Immature natural killer cell (primary cell): Measurements from ENCODE around the gene EIF3L. TPM values are rescaled to one million over a fixed set of nuclear protein-coding genes. Genes with fewer than 3 reads are reported as not detected.

Experiments
- DNase-seq, 3 donors: peaks; one replicate each; pipeline ENCODE4 v3.0.0; 2022; ENCODE audit warnings: mixed read lengths in 1 of 3
- H3K27ac Mint-ChIP-seq, 6 donors: one replicate each; pipeline ENCODE4 v1.8.0; 2020; ENCODE audit warnings: mixed read lengths in 6 of 6, mild to moderate bottlenecking in 5 of 6, inconsistent platforms in 4 of 6, moderate library complexity in 3 of 6
- H3K27me3 Mint-ChIP-seq, 3 donors: one replicate each; pipeline ENCODE4 v1.8.0; 2020 to 2021; ENCODE audit warnings: low read depth in 3 of 3, mild to moderate bottlenecking in 3 of 3, mixed read lengths in 3 of 3, moderate library complexity in 3 of 3, inconsistent platforms in 1 of 3
- H3K36me3 Mint-ChIP-seq, 3 donors: one replicate each; pipeline ENCODE4 v1.8.0; 2020; ENCODE audit warnings: mixed read lengths in 3 of 3, inconsistent platforms in 2 of 3, mild to moderate bottlenecking in 2 of 3
- H3K4me1 Mint-ChIP-seq, 2 donors: one replicate each; pipeline ENCODE4 v1.8.0; 2020; ENCODE audit warnings: inconsistent platforms in 2 of 2, mild to moderate bottlenecking in 2 of 2, mixed read lengths in 2 of 2, moderate library complexity in 1 of 2
- H3K4me3 Mint-ChIP-seq, 5 donors: one replicate each; pipeline ENCODE4 v1.8.0; 2020; ENCODE audit warnings: mild to moderate bottlenecking in 5 of 5, mixed read lengths in 5 of 5, inconsistent platforms in 3 of 5, moderate library complexity in 3 of 5
- H3K9me3 Mint-ChIP-seq, 6 donors: one replicate each; pipeline ENCODE4 v1.8.0; 2020; ENCODE audit warnings: mild to moderate bottlenecking in 6 of 6, mixed read lengths in 6 of 6, inconsistent platforms in 4 of 6, moderate library complexity in 3 of 6
- polyA plus RNA-seq, 3 donors: library from polyadenylated mRNA; unstranded; fragments of 300-500 nt; fragmentation: Illumina TruSeq; gene quantifications; one replicate each; pipeline ENCODE4 v1.2.3, GENCODE V29; 2021

Gene EIF3L
- polyA plus RNA-seq, 3 donors from 2014 or later, result 167 to 215 (median 185) TPM

DNA sequence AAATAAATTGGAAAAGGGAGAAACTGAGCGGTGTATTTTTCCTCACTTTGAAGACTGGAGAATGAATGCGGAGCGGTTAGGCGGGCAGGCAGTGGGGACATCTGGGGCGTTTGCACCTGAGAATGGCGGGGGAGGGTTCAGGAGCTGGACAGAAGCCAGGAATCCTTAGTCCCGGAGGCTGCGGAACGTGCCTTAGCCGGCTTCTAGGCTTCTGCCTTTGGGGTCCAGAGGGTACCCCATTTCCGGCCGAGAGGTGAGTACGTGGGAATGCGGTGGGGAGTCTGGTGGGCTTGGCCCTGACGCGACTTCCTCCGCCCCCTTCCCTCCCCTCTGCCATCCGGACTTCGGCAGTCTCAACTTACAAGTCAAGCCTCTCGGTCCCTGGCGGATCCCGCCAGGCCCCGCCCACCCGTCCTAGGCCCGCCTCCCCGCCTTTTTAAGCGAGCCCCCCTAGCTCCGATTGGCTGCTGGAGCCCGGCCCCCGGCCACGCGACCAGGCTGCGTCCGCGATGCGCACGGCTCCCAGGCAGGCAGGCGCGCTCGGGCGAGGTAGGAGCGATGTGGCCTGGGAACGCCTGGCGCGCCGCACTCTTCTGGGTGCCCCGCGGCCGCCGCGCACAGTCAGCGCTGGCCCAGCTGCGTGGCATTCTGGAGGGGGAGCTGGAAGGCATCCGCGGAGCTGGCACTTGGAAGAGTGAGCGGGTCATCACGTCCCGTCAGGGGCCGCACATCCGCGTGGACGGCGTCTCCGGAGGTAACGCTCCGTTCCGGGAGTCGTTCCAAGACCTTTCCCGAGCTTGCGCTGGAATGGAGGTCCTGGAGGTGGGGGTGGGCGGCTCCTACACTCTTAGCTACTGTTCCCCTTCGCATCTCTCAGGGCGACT, 41.6 kb upstream of the EIF3L start, which contains the start of gene GCAT:
TSS of gene GCAT (plus strand) at position 525 of the 884 bp plus-strand sequence. CDS start at position 559, 34 bp downstream.
- DNase-seq, result peak; percentile 76 to 80 (median 80)
- Mint-ChIP-seq H3K27me3 (peaks cover 18 to 52% (median 33%) of the 10 kb centered on the region in 3 donors), H3K9me3 (no peaks in the 10 kb centered on the region), H3K4me1 (peaks cover 33 to 42% of the 10 kb centered on the region in 2 donors), H3K27ac (no peak within 1 kb of the TSS), H3K36me3 (no peaks in the 10 kb centered on the region), H3K4me3 (peak within 1 kb of the TSS; percentile 70 to 80 (median 77))

DNA sequence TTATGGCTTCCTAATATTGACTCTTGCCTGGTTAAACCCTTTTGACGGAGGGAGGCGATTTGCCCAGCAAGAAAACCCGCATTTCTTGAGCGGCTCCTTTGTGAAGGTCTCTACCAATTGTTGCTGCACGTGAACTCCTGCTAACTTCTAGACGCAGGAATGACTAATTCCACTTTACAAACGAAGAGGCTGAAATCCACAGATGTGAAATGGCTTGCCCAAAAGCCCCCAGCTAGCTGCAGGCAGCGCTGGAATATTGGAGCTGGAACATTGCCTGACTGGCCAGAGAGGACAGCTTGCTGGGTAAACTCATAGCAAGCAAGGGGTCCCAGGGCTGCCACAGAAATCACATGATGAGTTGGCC, 40.9 kb upstream of the EIF3L start:
- Mint-ChIP-seq H3K27me3 (peaks cover 14 to 46% (median 31%) of the 10 kb centered on the region in 3 donors), H3K4me3 (peak overlapping the region; percentile 70 to 80 (median 77)), H3K9me3 (no peaks in the 10 kb centered on the region), H3K36me3 (no peaks in the 10 kb centered on the region), H3K27ac (no peak overlapping the region), H3K4me1 (peaks cover 27 to 35% of the 10 kb centered on the region in 2 donors)
- no peak for DNase-seq

DNA sequence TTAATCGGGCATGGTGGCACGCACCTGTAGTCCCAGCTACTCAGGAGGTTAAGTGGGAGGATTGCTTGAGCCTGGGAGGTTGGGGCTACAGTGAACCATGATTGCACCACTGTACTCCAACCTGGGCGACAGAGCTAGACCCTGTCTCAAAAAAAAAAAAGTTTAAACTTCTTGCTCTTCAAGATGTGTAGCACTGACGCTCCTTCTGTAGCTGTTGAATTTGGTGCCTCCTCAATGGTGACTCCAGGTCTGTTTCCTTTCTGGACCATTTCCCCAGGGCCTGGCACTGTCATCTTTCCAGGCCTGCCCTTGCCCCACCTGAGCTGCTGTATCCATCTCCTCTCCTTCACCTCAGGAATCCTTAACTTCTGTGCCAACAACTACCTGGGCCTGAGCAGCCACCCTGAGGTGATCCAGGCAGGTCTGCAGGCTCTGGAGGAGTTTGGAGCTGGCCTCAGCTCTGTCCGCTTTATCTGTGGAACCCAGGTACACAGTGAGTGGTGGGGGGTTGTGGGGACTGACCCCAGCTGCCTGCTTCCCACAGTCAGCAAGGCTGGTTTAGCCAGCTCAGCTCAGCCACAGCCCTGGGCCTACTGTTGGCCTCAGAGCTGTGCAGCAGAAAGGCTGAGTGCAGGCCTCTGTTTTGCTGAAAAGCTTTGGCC, 39.4 kb upstream of the EIF3L start:
- Mint-ChIP-seq H3K36me3 (no peaks in the 10 kb centered on the region), H3K27me3 (peaks cover 11 to 39% (median 26%) of the 10 kb centered on the region in 3 donors), H3K4me3 (peak overlapping the region in 1 of 5 donors; percentile 41), H3K9me3 (no peaks in the 10 kb centered on the region), H3K27ac (no peak overlapping the region), H3K4me1 (peaks cover 24 to 35% of the 10 kb centered on the region in 2 donors)
- DNase-seq, result no peak

DNA sequence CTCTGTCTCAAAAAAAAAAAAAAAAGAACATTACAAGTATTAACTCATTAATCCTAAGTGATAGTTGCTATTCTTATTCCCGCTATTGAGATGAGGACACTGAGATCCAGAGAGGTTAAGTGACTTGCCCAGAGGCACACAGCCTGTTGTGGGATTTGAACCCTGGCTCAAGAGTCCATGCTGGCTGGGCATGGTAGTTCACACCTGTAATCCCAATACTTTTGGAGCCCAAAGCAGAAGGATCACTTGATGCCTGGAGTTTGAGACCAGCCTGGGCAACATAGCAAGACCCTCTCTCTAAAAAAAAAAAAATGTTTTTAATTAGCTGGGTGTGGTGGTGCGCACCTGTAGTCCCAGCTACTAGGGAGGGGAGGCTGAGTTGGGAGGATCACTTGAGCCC, 37.4 kb upstream of the EIF3L start:
- no peak overlapping the region for H3K4me3 Mint-ChIP-seq
- H3K36me3 Mint-ChIP-seq, result no peaks in the 10 kb centered on the region
- H3K9me3 Mint-ChIP-seq, result no peaks in the 10 kb centered on the region
- DNase-seq, result no peak
- peaks cover 15 to 20% of the 10 kb centered on the region in 2 donors for H3K4me1 Mint-ChIP-seq
- H3K27ac Mint-ChIP-seq, result no peak overlapping the region
- peaks cover 5 to 25% (median 9%) of the 10 kb centered on the region in 3 donors for H3K27me3 Mint-ChIP-seq

DNA sequence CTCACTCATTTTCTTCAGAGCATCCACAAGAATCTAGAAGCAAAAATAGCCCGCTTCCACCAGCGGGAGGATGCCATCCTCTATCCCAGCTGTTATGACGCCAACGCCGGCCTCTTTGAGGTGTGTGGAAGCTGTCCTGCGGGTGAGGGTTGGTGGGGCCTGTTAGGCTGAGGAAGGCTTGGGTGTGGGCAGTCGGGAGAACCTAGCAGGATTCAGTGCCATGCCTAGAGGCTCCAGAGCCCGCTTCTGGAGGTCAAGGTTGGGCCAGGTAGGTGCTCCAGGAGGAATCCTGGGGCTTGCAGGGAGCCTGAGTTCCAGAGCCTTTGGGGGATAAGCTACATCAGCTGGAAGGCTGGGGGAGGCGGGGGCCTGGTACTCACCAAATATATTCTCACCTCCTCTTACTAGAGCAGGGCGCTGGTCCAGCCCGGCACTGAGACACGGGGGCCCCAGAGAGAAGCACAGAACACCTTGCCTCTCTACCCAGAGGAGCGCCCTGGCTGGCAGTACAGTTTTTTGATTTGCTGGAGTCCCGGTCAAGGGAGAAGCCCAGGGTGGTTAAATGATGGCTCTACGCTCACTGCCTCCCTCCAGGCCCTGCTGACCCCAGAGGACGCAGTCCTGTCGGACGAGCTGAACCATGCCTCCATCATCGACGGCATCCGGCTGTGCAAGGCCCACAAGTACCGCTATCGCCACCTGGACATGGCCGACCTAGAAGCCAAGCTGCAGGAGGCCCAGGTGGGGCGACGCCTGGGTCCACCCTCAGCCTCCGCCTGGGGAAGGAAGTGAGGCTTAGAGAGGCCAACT, 36.1 kb upstream of the EIF3L start:
- DNase-seq, result no peak
- H3K4me3 Mint-ChIP-seq, result no peak overlapping the region
- H3K27ac Mint-ChIP-seq, result no peak overlapping the region
- H3K4me1 Mint-ChIP-seq, result peaks cover 12 to 19% of the 10 kb centered on the region in 2 donors
- no peaks in the 10 kb centered on the region for H3K36me3 Mint-ChIP-seq
- H3K27me3 Mint-ChIP-seq, result peaks cover 5 to 18% (median 8%) of the 10 kb centered on the region in 3 donors
- no peaks in the 10 kb centered on the region for H3K9me3 Mint-ChIP-seq

DNA sequence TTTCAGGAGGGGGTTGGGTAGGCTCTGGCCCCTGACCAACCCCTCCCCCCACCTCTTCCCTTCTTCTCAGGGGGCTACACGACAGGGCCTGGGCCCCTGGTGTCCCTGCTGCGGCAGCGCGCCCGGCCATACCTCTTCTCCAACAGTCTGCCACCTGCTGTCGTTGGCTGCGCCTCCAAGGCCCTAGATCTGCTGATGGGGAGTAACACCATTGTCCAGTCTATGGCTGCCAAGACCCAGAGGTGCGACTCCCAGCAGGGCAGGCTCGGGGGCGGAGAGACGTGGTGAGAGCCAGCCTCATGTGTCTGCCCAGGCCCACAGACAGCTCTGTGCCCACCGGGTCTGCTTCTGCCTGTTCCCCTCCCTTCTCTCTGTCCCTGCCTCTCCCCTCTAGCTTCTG, 33.6 kb upstream of the EIF3L start:
- Mint-ChIP-seq H3K4me3 (no peak overlapping the region), H3K27me3 (peaks cover 5 to 10% (median 7%) of the 10 kb centered on the region in 3 donors), H3K36me3 (no peaks in the 10 kb centered on the region), H3K27ac (no peak overlapping the region), H3K9me3 (no peaks in the 10 kb centered on the region), H3K4me1 (peaks cover 11 to 16% of the 10 kb centered on the region in 2 donors)
- DNase-seq, result no peak

DNA sequence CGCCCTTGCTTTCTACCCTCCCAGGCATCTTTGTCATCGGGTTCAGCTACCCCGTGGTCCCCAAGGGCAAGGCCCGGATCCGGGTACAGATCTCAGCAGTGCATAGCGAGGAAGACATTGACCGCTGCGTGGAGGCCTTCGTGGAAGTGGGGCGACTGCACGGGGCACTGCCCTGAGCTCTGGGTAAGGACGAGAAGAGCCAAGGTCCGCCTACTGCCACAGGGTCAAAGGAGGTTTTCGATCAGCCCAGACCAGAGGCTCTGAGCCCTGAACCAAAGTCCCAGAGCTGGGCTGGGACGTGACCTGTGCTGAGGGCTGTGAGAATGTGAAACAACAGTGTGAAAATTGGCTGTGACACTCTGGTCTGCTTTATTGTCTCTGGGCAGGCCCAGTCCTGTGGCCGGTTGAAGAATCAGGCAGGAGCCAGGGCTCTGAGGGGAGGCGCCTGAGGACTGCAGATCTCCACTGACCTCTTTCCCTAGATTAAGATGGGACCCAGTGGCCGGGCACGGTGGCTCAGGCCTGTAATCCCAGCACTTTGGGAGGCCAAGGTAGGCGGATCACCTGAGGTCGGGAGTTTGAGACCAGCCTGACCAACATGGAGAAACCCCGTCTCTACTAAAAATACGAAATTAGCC, 32.6 kb upstream of the EIF3L start:
- DNase-seq, result no peak
- no peaks in the 10 kb centered on the region for H3K9me3 Mint-ChIP-seq
- no peak overlapping the region for H3K27ac Mint-ChIP-seq
- H3K36me3 Mint-ChIP-seq, result no peaks in the 10 kb centered on the region
- peak overlapping the region in 1 of 5 donors; percentile 18 for H3K4me3 Mint-ChIP-seq
- peaks cover 5 to 6% (median 5%) of the 10 kb centered on the region in 3 donors for H3K27me3 Mint-ChIP-seq
- H3K4me1 Mint-ChIP-seq, result peaks cover 11 to 16% of the 10 kb centered on the region in 2 donors

DNA sequence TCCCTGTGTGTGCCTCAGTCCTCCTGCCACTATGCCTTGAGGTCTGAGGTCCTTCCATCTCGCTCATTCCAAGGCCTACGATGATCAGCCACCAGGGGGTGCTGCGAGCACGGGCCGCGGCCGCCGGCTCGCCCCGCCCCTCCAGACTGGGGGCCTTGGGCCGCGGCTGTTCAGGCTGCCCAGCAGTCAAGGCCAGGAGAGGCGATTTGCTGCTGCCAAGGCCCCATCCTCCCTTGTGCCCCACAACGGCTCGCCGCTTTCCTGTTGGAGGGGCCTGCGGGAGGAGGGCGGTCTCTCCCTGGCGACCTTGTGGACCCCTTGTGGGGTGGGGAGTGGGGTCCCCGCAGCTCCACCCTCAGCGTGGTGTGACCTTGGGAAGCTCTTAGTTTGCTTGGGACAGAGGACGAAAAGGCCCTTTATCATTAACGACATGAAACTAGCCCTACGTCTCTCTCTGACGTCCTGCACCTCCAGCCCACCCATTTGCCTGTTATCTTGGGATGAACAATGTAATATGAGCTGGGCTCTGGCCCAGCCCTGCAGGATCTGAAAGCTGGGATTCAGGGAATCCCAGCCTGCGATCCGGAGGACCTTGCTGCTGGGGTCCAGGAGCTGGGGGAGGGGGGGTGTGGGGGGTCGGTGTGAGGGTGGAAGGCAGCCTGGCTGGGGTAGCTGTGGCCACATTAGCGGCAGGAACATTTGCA, 31.4 kb upstream of the EIF3L start:
- H3K27me3 Mint-ChIP-seq, result peaks cover 5 to 9% (median 8%) of the 10 kb centered on the region in 3 donors
- H3K27ac Mint-ChIP-seq, result no peak overlapping the region
- H3K36me3 Mint-ChIP-seq, result no peaks in the 10 kb centered on the region
- peaks cover 11 to 16% of the 10 kb centered on the region in 2 donors for H3K4me1 Mint-ChIP-seq
- DNase-seq, result peak; percentile 74 to 80 (median 77)
- no peaks in the 10 kb centered on the region for H3K9me3 Mint-ChIP-seq
- H3K4me3 Mint-ChIP-seq, result peak overlapping the region; percentile 47 to 62 (median 58)

DNA sequence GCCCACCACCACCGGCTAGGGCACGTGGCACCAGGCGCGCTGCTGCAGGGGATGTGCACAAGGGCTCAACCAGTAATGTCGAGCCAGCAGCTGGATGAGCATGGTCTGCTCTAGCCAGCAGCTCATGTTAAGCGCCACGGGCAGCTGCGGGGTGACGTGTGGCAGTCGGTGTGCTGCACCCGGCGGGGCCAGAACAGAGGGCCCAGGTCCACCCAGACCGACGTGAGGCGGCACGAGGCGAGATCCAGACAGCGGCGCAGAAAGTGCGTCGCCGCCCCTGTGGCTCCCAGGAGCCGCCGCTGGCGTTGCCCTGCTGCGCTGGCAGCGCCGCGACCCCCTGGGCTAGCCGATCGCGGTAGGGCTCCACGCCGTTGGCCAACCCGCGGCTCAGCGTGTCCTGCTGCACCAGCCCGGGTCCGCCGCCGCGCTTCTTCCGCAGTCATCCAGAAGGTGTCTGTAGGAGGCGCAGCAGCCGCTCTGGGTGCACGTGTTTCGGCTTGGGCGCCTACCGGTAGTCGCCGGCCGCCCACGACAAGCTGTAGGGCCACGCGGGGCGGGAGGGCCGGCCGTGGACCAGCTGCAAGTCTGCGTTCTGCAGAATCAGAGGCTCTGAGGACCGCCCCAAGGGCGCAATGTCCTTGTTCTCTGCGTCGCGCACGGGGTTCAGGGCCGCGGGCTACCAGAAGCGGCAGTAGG, 30.7 kb upstream of the EIF3L start:
- peaks cover 11 to 16% of the 10 kb centered on the region in 2 donors for H3K4me1 Mint-ChIP-seq
- peaks cover 5 to 9% (median 8%) of the 10 kb centered on the region in 3 donors for H3K27me3 Mint-ChIP-seq
- H3K4me3 Mint-ChIP-seq, result peak overlapping the region; percentile 61 to 73 (median 65)
- no peaks in the 10 kb centered on the region for H3K36me3 Mint-ChIP-seq
- DNase-seq, result peak; percentile 57 to 65 (median 63)
- H3K27ac Mint-ChIP-seq, result no peak overlapping the region
- H3K9me3 Mint-ChIP-seq, result no peaks in the 10 kb centered on the region

DNA sequence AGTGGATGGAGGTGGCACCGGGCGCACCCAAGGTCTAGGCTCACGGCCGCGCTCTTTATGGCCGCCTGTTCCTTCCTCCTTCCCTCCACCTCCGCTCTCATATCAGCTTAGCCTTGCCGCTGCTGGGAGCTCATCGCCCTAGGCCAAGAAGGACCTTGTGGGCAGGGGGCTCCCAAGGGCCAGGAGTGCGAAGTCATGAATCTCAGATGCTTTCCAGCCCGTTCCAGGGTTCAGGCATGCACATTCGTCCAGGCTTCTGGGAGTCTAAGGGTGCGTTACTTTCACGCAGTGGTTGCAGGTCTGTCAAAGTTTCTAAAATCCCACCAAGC, 30.1 kb upstream of the EIF3L start:
- peak overlapping the region; percentile 61 to 73 (median 65) for H3K4me3 Mint-ChIP-seq
- H3K27ac Mint-ChIP-seq, result no peak overlapping the region
- no peaks in the 10 kb centered on the region for H3K9me3 Mint-ChIP-seq
- H3K4me1 Mint-ChIP-seq, result peaks cover 11 to 16% of the 10 kb centered on the region in 2 donors
- peaks cover 5 to 9% (median 8%) of the 10 kb centered on the region in 3 donors for H3K27me3 Mint-ChIP-seq
- no peaks in the 10 kb centered on the region for H3K36me3 Mint-ChIP-seq
- no peak for DNase-seq

DNA sequence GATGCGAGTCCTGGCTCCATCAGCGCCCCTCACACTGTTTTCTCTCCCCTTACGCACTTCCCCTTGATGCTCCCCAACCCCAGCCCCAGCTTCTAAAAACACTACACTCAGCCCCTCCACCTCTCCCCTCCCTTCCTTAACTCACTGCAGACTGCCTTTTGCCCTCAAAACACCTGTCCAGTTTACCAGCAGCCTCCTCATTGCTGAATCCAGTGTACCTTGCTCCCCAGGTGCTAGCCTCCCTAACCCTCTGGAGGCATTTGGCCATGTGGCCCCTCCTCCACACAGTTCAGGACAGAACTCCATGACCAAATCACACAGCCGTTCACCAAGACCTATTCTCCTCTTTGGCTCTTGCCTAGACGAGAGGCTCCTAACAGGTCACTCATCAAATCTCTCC, 28.9 kb upstream of the EIF3L start:
- no peak overlapping the region for H3K27ac Mint-ChIP-seq
- H3K27me3 Mint-ChIP-seq, result peaks cover 5 to 9% (median 8%) of the 10 kb centered on the region in 3 donors
- DNase-seq, result no peak
- no peaks in the 10 kb centered on the region for H3K36me3 Mint-ChIP-seq
- H3K4me3 Mint-ChIP-seq, result no peak overlapping the region
- peaks cover 11 to 18% of the 10 kb centered on the region in 2 donors for H3K4me1 Mint-ChIP-seq
- no peaks in the 10 kb centered on the region for H3K9me3 Mint-ChIP-seq

DNA sequence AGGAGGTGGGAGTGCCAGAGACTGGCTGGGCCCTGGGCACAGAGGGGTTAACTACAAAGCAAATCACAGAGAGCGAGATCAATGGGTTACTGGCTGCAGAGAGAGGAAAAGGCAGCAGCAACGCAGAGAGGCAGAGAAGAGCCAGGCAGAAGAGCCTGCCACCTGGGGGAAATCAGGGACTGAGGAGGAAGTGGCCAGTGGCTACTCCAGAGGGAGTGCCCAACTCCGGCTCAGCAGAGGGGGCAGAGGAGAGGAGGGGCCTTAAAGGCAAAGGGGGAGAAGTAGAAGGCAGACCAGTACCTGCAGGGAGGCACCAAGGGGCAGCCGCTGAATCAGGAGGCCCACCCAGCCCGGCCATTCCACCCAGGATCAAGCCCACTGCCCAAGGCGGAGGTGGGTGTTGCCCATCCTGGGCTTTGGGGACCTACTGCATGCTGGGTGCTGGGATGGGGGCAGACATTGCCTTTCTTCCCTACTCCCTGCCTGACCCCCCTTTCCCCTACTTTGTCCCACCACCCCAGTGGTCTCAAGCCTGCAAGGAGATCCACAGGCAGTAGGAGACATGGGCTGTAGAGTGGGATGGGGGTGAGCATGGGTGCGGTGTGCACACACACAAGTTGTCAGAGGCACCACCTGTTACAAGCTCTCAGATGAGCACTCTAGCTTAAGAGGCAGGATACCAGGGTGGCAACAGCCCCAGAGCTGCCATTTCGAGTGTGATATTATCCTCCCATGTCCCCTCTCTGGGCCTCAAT, 27.0 kb upstream of the EIF3L start:
- H3K4me3 Mint-ChIP-seq, result no peak overlapping the region
- peaks cover 5 to 13% (median 6%) of the 10 kb centered on the region in 3 donors for H3K27me3 Mint-ChIP-seq
- no peak overlapping the region for H3K27ac Mint-ChIP-seq
- H3K4me1 Mint-ChIP-seq, result peaks cover 11 to 20% of the 10 kb centered on the region in 2 donors
- H3K36me3 Mint-ChIP-seq, result no peaks in the 10 kb centered on the region
- DNase-seq, result no peak
- H3K9me3 Mint-ChIP-seq, result no peaks in the 10 kb centered on the region
